Measurements from ENCODE around the gene RASA3.

GRCh38 chr13:114164053-114164452 is 31.6 kb upstream of the RASA3 start:
- TF ChIP-seq CTCF (IDR thresholded peaks at IDR 0.05; ENCODE audit: insufficient read depth, low read length) (no peak), REST (IDR thresholded peaks at IDR 0.05; ENCODE audit: insufficient replicate concordance, low read depth) (no peak), POLR2AphosphoS5 (IDR thresholded peaks at IDR 0.05; ENCODE audit: low read depth) (no peak), SPI1 (IDR thresholded peaks at IDR 0.05; ENCODE audit: borderline replicate concordance, low read depth) (no peak)
